Ishikawa (cell line): ENCODE data around the gene PTER.

Source experiments
- CEBPB ChIP-seq: IDR thresholded peaks from 2 replicates; pipeline ENCODE4 v1.6.1; 2012
- CREB1 ChIP-seq: IDR thresholded peaks from 2 replicates; pipeline ENCODE4 v1.6.1; 2012; ENCODE audit warnings: low read depth
- EGR1 ChIP-seq: IDR thresholded peaks from 2 replicates; pipeline ENCODE4 v1.6.1; 2012
- EP300 ChIP-seq: IDR thresholded peaks from 2 replicates; pipeline ENCODE4 v1.6.1; 2012; ENCODE audit warnings: borderline replicate concordance
- FOXM1 ChIP-seq: IDR thresholded peaks from 2 replicates; pipeline ENCODE4 v1.6.1; 2012; ENCODE audit warnings: low read depth, borderline replicate concordance
- NFIC ChIP-seq: IDR thresholded peaks from 2 replicates; pipeline ENCODE4 v1.6.1; 2012
- RAD21 ChIP-seq: IDR thresholded peaks from 2 replicates; pipeline ENCODE4 v1.6.1; 2012; ENCODE audit warnings: low read depth
- TAF1 ChIP-seq: IDR thresholded peaks from 2 replicates; pipeline ENCODE4 v1.6.1; 2012; ENCODE audit warnings: low read depth, mild to moderate bottlenecking
- TCF12 ChIP-seq: IDR thresholded peaks from 2 replicates; pipeline ENCODE4 v1.6.1; 2012; ENCODE audit warnings: low read depth
- TEAD4 ChIP-seq: IDR thresholded peaks from 2 replicates; pipeline ENCODE4 v1.6.1; 2012
- YY1 ChIP-seq: IDR thresholded peaks from 2 replicates; pipeline ENCODE4 v1.6.1; 2012; ENCODE audit warnings: low read depth
- ZBTB7A ChIP-seq: IDR thresholded peaks from 2 replicates; pipeline ENCODE4 v1.6.1; 2012; ENCODE audit warnings: low read depth
- TF ChIP-seq, protein P1 (sequence below): IDR thresholded peaks from 2 replicates; pipeline ENCODE4 v1.6.1; 2012
- TF ChIP-seq, protein P2 (sequence below): IDR thresholded peaks from 2 replicates; pipeline ENCODE4 v1.6.1; 2012; ENCODE audit warnings: low read depth, mild to moderate bottlenecking
- TF ChIP-seq, protein P3 (sequence below): IDR thresholded peaks from 2 replicates; pipeline ENCODE4 v1.6.1; 2012

The PTER gene

DNA sequence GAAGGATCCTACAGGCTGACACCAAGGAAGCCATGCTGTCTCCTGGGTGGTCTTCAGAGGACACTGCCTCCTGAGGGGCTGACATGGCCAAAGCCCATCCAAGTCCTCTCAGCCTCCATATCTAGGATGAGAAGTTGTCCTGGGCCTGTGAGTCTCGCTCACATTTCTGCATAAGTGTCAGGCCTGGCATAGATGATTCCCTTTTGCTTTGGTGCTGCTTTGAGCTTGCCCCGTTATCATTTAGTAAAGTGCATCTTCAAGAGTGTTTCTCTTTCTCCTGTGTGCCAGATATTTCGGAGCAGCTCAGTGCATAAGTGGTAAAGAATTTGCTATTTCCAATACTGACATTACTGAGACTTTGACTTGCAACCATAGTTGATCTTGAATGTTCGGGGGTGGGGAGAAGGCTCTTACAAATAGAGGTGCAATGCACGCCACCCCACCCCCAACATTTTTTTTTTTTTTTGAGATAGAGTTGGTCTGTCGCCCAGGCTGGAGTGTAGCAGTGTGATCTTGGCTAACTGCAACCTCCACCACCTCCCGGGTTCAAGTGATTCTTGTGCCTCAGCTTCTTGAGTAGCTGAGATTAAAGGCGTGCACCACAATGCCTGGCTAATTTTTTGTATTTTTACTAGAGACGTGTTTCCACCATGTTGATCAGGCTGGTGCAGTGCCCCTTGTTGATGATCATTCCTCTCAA lies 9.1 kb downstream of the PTER start:
- TF ChIP-seq EP300 = no peak
- no peak for TF ChIP-seq TEAD4
- no peak for TF ChIP-seq EGR1
- no peak for TF ChIP-seq NFIC
- TF ChIP-seq YY1 = no peak
- TF ChIP-seq, protein P1, sequence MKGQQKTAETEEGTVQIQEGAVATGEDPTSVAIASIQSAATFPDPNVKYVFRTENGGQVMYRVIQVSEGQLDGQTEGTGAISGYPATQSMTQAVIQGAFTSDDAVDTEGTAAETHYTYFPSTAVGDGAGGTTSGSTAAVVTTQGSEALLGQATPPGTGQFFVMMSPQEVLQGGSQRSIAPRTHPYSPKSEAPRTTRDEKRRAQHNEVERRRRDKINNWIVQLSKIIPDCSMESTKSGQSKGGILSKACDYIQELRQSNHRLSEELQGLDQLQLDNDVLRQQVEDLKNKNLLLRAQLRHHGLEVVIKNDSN = no peak
- TF ChIP-seq TAF1 = no peak
- TF ChIP-seq, protein P2, sequence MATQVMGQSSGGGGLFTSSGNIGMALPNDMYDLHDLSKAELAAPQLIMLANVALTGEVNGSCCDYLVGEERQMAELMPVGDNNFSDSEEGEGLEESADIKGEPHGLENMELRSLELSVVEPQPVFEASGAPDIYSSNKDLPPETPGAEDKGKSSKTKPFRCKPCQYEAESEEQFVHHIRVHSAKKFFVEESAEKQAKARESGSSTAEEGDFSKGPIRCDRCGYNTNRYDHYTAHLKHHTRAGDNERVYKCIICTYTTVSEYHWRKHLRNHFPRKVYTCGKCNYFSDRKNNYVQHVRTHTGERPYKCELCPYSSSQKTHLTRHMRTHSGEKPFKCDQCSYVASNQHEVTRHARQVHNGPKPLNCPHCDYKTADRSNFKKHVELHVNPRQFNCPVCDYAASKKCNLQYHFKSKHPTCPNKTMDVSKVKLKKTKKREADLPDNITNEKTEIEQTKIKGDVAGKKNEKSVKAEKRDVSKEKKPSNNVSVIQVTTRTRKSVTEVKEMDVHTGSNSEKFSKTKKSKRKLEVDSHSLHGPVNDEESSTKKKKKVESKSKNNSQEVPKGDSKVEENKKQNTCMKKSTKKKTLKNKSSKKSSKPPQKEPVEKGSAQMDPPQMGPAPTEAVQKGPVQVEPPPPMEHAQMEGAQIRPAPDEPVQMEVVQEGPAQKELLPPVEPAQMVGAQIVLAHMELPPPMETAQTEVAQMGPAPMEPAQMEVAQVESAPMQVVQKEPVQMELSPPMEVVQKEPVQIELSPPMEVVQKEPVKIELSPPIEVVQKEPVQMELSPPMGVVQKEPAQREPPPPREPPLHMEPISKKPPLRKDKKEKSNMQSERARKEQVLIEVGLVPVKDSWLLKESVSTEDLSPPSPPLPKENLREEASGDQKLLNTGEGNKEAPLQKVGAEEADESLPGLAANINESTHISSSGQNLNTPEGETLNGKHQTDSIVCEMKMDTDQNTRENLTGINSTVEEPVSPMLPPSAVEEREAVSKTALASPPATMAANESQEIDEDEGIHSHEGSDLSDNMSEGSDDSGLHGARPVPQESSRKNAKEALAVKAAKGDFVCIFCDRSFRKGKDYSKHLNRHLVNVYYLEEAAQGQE = no peak
- no peak for TF ChIP-seq FOXM1
- no peak for TF ChIP-seq CREB1
- no peak for TF ChIP-seq TCF12
- no peak for TF ChIP-seq ZBTB7A
- TF ChIP-seq RAD21 = no peak
- TF ChIP-seq, protein P3, sequence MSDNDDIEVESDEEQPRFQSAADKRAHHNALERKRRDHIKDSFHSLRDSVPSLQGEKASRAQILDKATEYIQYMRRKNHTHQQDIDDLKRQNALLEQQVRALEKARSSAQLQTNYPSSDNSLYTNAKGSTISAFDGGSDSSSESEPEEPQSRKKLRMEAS = no peak
- no peak for TF ChIP-seq CEBPB

DNA sequence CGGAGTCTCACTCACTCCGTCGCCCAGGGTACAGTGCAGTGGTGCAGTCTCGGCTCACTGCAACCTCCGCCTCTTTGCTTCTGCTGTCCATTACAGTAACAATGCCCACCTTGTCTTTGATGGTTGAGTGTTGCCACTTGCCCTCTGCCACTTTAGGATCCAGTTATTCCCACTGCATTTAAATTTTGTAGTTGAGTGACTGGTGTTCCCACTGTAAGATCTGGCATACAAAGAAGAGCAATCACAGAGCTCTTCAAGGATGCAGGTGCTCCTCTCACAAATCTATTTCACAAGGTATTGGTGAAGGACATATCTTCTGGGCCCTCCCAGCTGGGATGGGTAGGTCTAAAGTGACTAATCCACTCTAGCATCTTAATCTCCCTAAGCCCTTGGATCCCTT lies 12.6 kb downstream of the PTER start:
- TF ChIP-seq TEAD4 (no peak), EP300 (no peak), CEBPB (no peak)

DNA sequence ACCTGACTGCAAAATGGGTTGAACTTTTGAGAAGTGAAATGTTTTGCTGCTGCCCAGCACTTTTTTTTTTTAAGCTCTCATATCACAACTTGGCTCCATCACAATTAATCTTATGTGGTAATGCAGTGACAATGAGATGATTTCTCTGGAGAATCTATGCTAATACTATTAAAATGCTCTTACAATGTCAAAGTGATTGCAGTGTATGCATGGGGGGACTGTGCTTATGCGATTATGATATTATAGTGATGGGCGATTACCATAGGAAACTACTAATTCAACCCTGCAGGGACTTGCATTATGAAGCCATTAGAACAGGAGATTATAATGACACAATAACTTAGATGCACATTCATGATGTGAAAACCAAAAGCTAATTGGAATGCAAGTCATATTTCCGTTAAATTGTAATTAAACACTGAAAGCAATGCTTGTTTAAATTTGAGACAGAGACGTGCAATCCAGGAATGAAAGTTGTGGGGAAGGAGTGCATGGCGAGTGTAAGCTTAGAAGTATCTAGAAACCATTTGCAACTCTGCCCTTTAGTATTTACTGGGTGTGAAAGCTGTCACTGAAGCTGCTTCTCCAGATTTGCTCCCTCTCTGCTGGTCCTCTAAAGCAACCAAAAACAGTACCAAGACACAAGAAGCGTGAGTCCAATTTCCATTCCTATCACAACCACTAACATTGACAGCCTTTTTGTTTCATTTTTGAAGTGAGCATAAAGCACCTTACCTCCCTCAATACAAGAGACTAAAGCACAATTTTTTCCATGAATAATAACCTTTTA lies 21.6 kb downstream of the PTER start:
- TF ChIP-seq TEAD4 = no peak
- TF ChIP-seq, protein P2 = no peak
- TF ChIP-seq TCF12 = no peak
- TF ChIP-seq, protein P1 = no peak
- TF ChIP-seq RAD21 = no peak
- TF ChIP-seq, protein P3 = no peak
- no peak for TF ChIP-seq YY1
- TF ChIP-seq NFIC = no peak
- TF ChIP-seq FOXM1 = no peak
- TF ChIP-seq EP300 = no peak
- no peak for TF ChIP-seq TAF1
- no peak for TF ChIP-seq CREB1
- no peak for TF ChIP-seq CEBPB
- TF ChIP-seq ZBTB7A = no peak
- no peak for TF ChIP-seq EGR1

DNA sequence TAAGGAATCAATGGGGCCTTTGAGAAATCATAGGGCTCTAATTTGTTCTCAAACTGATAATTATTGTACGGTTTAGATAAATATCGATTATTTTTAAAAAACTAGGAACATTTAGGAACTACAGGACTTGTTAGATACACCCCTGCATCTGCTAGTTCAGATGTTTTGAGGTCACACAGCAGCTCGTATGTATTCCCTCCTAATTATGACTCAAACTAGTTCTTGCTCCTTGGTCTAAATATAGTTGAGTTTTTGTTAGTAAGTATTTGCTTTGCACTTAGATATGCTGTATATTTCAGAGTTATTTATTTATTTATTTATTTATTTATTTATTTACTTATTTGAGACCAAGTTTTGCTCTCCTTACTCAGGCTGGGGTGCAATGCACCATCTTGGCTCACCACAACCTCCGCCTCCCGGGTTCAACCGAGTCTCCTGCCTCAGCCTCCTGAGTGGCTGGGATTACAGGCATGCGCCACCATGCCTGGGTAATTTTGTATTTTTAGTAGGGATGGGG lies 22.7 kb downstream of the PTER start:
- TF ChIP-seq NFIC (no peak), TEAD4 (no peak), CEBPB (no peak), YY1 (no peak), ZBTB7A (no peak), FOXM1 (no peak), CREB1 (no peak), TAF1 (no peak)
- TF ChIP-seq, protein P2 = no peak
- TF ChIP-seq, protein P3 = no peak
- TF ChIP-seq, protein P1 = no peak
